GM15510 (cell line): ENCODE results near the gene KBTBD3.
A peak's percentile ranks its signal among the peaks of the same experiment; 100 is the strongest.

Experiments
- POLR2A ChIP-seq: IDR thresholded peaks from 3 replicates; pipeline ENCODE4 v1.6.1; 2011; ENCODE audit warnings: borderline replicate concordance; ENCODE audit not compliant: insufficient read length; ENCODE audit errors: extremely low read depth

The KBTBD3 gene

DNA sequence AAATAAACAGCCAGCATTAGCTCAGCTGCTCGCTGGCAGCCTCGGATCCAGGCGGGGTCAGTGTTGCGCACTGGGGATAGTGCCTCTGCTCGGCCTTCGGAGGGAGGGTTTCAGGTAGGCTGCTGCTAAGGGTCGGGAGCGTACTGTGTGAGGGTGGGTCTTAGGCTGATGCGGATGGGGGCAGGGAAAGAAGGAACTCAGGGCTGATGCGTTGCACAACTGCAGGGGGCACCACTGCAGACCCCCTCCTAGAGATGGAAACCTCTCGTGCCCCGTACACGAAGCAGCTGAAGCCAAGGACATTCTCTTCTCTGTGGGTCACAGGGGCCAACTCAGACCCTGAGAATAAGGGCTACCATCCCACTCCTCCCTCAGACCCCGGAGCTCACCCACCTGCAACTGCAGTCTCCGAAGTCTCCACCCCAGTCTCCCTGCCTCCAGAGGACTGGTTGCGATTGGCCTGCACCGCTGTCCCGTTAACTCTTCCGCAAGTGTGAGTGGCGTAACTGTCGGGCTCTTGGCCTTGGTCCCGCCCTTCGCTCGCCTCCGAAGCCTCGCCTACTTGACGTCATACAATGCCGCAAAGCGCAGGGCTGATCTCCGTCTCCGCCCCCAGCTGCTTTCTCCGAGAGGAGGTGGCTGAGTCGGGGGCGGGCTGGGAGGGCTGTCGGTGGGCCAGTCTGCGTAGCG, at the start of gene KBTBD3:
KBTBD3 (minus strand) TSS at position 429 of the 690 bp plus-strand sequence. CDS start 18,250 bp downstream, outside the sequence.
- no peak for TF ChIP-seq POLR2A

DNA sequence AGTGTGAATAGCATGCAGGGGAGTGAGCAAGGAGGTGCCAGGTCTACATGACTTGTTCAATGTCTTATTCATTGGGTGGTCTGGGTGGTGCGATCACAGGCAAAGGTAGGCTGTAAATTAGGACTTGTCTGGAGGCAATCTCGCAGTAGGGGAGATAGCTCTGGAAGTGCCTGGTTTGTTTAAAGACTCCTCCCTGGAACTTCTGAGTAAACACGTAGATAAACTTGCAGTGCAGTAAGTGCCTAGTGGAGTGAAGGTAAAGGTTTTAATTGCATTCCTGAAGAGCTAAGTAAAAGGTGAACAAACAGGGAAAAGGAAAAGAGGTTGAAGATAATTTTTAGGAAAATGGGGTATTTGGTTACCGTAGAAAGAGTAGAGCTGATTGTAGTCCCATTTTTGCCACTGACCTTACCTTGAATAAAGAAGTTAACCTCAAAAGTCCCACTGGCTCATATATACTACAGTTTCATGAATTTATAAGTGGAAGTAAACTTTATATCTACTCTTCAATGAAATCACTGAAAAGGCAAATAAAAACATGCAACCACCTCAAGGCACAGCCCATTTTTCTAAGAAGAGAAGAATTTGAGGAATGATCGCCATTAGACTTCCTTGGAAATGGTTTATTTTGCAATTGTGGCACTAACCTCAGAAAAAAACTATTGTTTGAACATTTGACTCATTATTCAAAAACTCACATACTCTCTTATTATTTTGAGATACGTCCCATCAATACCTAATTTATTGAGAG, 44.6 kb upstream of the KBTBD3 start:
- no peak for TF ChIP-seq POLR2A

- TF ChIP-seq POLR2A: no peak
Observed at GRCh38 chr11:106105986-106106385, 28.8 kb upstream of the KBTBD3 start.

GRCh38 chr11:106101819-106102218, 24.7 kb upstream of the KBTBD3 start:
- no peak for TF ChIP-seq POLR2A

GRCh38 chr11:106101370-106101769, 24.2 kb upstream of the KBTBD3 start:
- TF ChIP-seq POLR2A: no peak

- TF ChIP-seq POLR2A: no peak
Observed at GRCh38 chr11:106098893-106099553, 21.9 kb upstream of the KBTBD3 start.

DNA sequence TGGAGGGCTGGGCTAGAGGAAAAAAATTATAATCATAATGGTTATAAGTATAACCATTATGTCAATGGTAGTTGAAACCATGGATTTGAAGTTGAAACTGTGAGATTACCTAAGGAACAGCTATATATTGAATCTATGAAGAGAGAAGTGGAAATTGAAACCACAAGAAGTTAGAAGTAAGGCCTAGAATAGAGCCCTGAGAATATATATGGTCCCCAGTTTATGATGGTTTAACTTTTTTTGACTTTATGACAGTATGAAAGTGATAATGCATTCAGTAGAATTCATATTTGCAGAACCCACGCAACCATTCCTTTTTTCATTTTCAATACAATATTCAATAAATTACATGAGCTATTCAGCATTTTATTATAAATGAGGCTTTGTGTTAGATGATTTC, 15.3 kb upstream of the KBTBD3 start:
- TF ChIP-seq POLR2A: no peak

DNA sequence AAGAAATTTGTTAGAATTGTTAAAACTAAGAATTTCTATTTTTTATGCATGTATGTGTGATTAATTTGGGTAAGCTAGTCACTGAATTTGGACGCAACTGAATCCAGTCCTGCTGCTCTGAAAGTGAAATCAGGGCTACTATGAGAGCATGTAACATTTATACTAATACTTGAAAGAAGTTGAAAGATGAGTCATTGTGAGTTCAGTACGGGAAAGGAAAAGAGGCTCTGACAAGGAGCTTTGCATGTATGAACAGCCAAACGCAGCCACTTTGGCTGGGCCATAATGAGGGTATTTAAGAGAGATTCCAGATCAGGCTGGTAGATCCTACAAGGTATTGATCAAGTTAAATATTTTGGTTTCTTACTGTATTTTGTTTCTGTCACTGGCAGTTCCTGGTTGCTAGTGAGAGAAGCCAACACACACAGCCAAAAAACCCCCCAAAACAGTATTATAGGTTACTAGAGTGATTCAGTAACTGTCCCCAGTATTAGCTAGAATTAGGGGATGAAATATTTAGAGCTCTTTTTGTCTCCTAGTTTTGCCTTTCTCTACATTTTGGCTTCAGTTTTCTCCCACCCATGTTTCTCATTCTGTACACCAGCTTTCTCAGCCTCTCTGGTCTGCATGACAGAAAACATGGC, 14.5 kb upstream of the KBTBD3 start:
- TF ChIP-seq POLR2A: no peak

DNA sequence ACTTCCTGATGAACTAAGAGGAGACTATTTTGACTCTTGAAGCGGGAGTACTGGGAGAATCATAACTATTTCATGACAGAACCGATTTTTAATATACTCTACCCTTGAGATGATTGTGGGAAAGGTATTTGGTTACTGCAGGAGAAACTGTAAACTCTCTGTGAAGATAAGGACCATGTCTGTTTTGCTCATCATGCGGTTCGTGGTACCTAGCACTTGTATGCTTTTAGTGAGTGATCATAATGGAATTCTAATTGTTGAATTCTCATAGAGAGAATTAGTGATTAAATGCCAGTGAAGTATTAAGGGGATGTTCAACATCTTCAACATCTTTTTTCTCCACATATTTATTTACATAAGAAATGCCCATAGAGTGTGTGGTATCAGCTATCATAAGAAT, 11.7 kb upstream of the KBTBD3 start:
- no peak for TF ChIP-seq POLR2A

DNA sequence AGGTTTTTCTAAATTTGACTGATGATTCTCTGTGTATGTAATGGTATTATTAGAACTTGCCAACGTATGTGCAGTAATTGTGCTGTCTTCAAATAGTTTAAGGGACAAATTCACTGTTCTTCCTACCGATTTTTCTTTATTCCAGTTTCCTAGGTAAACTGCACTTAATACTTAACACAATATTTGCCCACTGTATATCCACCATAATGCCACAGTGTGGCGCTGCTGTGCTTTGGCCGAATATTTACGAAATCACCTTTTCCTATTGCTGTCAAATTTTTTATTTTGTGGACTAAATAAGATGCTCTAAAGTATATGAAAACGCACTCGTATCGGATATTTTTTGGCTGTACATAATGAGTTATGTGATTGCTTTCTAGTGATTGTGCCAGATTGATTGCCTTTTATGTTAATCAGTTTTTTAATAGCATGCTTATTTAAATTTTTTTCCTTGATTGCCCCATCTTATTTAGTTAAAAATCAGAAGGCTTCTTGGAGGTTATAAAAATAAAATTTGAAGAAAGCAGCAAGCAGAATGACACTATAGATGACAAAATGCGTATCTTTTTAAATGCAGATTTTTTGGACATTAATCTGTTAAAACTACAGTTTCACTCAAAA, 10.8 kb upstream of the KBTBD3 start:
- no peak for TF ChIP-seq POLR2A

DNA sequence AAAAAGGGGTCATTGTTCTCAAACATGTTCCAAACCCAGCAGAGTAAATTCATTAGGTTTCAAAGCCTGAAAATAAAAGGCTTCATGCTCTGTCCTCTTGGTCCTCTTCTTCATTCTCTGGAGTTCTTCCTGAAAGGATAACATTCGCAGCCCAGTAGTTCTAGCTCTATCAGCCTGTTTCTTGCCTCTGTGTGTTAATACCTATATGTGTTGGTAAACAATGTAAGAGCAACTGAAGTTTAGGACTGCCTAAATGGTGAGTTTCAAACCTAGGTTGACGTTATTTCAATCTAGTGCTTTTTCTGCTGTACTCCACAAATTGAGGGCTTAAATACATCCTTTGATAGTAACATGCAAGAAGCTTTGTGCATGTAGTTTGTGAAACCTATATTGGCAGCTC, 9.7 kb upstream of the KBTBD3 start:
- no peak for TF ChIP-seq POLR2A

DNA sequence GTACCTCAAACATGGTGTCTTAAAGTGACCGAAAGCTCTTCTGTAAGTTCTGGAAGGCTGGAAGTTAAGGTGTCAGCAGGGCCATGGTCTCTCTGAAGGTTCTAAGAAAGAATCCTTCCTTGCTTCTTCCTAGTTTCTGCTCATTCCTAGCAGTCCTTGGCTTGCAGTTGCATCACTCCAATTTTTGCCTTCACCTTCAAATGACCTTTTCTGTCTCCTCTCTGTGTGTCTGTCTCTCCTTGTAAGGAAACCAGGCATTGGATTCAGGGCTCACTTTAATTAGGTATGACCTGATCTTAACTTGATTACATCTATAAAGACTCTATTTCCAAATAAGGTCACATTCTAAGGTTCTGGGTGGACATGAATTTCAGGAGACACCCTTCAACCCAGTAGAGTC, 9.0 kb upstream of the KBTBD3 start:
- TF ChIP-seq POLR2A: no peak

DNA sequence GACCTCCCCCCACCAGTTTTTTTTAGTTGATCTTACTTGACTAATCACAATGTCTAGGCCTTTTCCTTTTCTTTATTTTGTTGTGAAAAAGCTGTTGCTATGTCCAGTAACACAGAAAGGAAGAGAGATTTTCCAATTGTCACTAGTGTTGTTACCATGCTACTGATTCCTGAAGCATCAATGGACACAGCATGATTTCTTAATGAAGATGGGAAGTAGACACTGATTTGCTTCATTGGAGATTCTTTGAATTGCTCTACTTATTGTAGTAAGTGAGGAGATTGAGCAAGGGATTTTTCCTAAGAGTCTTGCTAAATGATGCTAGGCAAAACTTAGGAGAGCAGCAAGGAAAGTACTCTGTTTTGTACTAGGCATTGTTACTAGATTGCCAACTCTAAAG, 4.9 kb upstream of the KBTBD3 start:
- TF ChIP-seq POLR2A: no peak

GRCh38 chr11:106077609-106078455, 685 bp upstream of the KBTBD3 start, which contains the start of gene AASDHPPT:
Gene AASDHPPT (plus strand): TSS chr11:106077662. CDS start chr11:106077711, 49 bp downstream.
- peak; percentile 74 for TF ChIP-seq POLR2A
